ENCODE measurements around the gene USP11.
A peak's percentile ranks its signal among the peaks of the same experiment; 100 is the strongest.

USP11 gene

GRCh38 chrX:47232803-47233332 lies at the start of gene USP11:
USP11 (plus strand) TSS chrX:47233009; CDS start chrX:47233044, 35 bp downstream.
- Histone ChIP-seq H3K4me3 (ENCODE audit: low read depth, low read length) (peak within 1 kb of the TSS; percentile 61), H3K27me3 (ENCODE audit: insufficient read depth, low read depth, severe bottlenecking) (no peaks in the 10 kb centered on the region), H3K9me3 (ENCODE audit: severe bottlenecking) (no peaks in the 10 kb centered on the region), H3K27ac (peak within 1 kb of the TSS; percentile 94), H3K36me3 (peaks cover 14% of the 10 kb centered on the region)
- DNase-seq = peak; percentile 60
- TF ChIP-seq CTCF (IDR thresholded peaks at IDR 0.05; ENCODE audit: low read depth, low read length) = no peak

DNA sequence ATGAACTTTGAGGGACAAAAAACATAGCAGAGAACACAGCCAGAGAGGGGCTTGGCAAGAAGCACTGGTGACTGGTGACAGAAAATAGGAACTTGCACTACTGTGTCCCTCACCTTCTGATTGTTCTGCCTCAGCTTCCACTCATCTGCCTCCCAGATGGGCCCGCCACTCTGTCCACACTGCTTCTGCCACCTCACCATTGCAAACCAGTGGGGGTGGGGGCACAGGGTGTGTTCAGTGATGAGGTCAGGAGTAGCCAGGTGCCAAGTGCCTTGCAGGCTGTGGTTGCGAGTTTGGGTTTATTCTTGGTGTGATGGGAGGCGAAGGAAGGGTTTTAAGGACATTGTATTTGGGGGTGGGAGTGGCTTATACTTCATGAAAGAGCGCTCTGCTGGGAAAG lies 48.3 kb upstream of the USP11 start:
- peaks cover 39% of the 10 kb centered on the region for H3K27me3 ChIP-seq (ENCODE audit: insufficient read depth, low read depth, severe bottlenecking)
- H3K27ac ChIP-seq = no peak overlapping the region
- peaks cover 36% of the 10 kb centered on the region for H3K36me3 ChIP-seq
- H3K9me3 ChIP-seq (ENCODE audit: severe bottlenecking) = no peaks in the 10 kb centered on the region
- no peak overlapping the region for H3K4me3 ChIP-seq (ENCODE audit: low read depth, low read length)
- DNase-seq = no peak
- no peak for TF ChIP-seq CTCF (IDR thresholded peaks at IDR 0.05; ENCODE audit: low read depth, low read length)

DNA sequence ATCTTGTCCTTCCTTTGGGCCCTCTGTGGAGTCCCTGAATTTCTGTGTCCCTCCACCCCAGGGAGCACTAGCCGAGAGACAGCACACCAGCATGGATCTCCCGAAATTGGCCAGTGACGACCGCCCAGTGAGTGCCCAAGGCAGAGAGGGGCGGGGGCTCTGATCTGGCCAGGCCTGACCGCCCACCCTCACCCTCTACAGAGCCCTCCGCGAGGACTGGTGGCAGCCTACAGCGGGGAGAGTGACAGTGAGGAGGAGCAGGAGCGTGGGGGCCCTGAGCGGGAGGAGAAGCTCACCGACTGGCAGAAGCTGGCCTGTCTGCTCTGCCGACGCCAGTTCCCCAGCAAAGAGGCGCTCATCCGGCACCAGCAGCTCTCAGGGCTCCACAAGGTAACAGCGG lies 47.6 kb upstream of the USP11 start:
- Histone ChIP-seq H3K36me3 (peaks cover 36% of the 10 kb centered on the region), H3K9me3 (ENCODE audit: severe bottlenecking) (no peaks in the 10 kb centered on the region), H3K4me3 (ENCODE audit: low read depth, low read length) (no peak overlapping the region), H3K27me3 (ENCODE audit: insufficient read depth, low read depth, severe bottlenecking) (peaks cover 47% of the 10 kb centered on the region), H3K27ac (no peak overlapping the region)
- DNase-seq = no peak
- TF ChIP-seq CTCF (IDR thresholded peaks at IDR 0.05; ENCODE audit: low read depth, low read length) = no peak

- peaks cover 32% of the 10 kb centered on the region for H3K36me3 ChIP-seq
- H3K27me3 ChIP-seq (ENCODE audit: insufficient read depth, low read depth, severe bottlenecking) = peaks cover 52% of the 10 kb centered on the region
- no peak for TF ChIP-seq CTCF (IDR thresholded peaks at IDR 0.05; ENCODE audit: low read depth, low read length)
- DNase-seq = no peak
- H3K4me3 ChIP-seq (ENCODE audit: low read depth, low read length) = no peak overlapping the region
- H3K27ac ChIP-seq = no peak overlapping the region
- H3K9me3 ChIP-seq (ENCODE audit: severe bottlenecking) = no peaks in the 10 kb centered on the region
Observed at GRCh38 chrX:47186096-47186740, 46.6 kb upstream of the USP11 start.

- peaks cover 24% of the 10 kb centered on the region for H3K36me3 ChIP-seq
- no peak for DNase-seq
- no peak overlapping the region for H3K4me3 ChIP-seq (ENCODE audit: low read depth, low read length)
- no peak for TF ChIP-seq CTCF (IDR thresholded peaks at IDR 0.05; ENCODE audit: low read depth, low read length)
- H3K27ac ChIP-seq = no peak overlapping the region
- peaks cover 51% of the 10 kb centered on the region for H3K27me3 ChIP-seq (ENCODE audit: insufficient read depth, low read depth, severe bottlenecking)
- no peaks in the 10 kb centered on the region for H3K9me3 ChIP-seq (ENCODE audit: severe bottlenecking)
Observed at GRCh38 chrX:47187106-47187677, 45.6 kb upstream of the USP11 start.
